GM21723 (cell line): ENCODE results near the gene TIPRL.

Source experiments
- ATAC-seq: cut with Tn5 transposase; IDR thresholded peaks from one replicate; pipeline ENCODE4 v1.9.1; 2021; ENCODE audit warnings: mild to moderate bottlenecking, moderate library complexity; ENCODE audit not compliant: unreplicated experiment

The TIPRL gene

GRCh38 chr1:168243636-168244212 lies 65.0 kb downstream of the TIPRL start:
- no peak for ATAC-seq

GRCh38 chr1:168245042-168245441 lies 66.3 kb downstream of the TIPRL start:
- no peak for ATAC-seq

GRCh38 chr1:168246506-168246905 lies 67.7 kb downstream of the TIPRL start:
- no peak for ATAC-seq
